HG02885 (cell line): ENCODE measurements around the gene PROB1.
"Not testable (repeated sequence)": the region's sequence is repeated elsewhere in the genome, so short reads cannot be mapped to it uniquely, and the experiment has no call there.

Experiments used
- ATAC-seq: cut with Tn5 transposase; IDR thresholded peaks from one replicate; pipeline ENCODE4 v1.9.1; 2021; ENCODE audit warnings: mild to moderate bottlenecking; ENCODE audit not compliant: unreplicated experiment, poor library complexity

Gene PROB1

DNA sequence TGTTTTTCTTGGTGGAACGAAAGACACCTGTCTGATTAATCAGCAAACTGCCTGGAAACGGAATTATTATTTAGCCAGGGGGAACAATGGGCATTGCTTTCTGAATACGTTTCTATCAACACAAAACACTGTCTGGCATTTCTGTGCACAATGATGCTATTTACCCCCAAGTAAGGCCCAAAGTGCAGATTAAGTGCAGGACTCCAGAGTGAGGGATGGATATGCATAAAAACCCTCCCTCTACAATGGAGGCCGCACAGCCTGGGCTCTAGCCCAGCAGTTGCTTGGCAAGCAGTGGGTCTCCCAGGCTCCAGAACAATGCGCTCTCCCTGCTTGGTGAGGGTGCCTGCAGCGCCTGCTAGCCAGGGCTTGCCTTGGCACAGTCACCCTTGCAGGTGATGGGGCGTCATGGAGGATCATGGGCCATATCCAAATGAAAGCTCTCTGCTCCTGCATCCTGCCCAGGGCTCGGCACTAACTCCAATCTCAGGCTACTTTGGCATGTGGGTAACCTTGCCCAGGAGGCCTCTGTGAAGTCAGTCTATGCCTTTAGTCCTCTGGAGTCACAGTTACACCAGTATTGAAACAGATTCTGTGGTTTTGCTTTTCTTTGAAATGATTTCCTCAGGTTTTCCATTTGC is 20.4 kb upstream of the PROB1 start:
- ATAC-seq: no peak

DNA sequence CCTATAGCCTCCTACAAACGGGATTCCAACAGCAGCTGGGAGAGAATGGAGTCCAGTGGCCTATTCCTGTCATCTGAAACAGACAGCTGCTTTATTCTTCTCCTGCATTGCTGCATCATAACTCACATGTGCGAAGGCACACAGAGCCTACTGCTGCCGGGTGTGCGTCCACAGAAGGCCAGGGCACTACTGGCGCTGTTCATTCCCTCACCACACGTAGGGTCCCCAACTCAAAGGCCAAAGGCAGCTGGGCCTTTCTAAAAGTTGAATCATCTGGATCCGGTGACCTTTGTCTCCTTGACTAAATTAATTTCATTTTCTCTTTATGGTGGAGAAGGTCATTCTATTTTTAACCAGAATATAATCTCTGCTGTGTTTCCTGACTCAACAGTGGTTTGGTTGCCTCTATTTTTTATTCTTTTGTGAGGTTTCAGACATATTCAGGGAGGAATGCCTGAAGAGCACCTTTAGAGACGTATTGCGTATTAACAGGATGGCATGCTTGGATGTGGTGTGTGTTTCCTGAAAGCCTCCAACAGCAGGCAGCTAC is 19.8 kb upstream of the PROB1 start:
- no peak for ATAC-seq

- peak; percentile 46 for ATAC-seq
Observed at GRCh38 chr5:139413963-139414362, 19.1 kb upstream of the PROB1 start.

DNA sequence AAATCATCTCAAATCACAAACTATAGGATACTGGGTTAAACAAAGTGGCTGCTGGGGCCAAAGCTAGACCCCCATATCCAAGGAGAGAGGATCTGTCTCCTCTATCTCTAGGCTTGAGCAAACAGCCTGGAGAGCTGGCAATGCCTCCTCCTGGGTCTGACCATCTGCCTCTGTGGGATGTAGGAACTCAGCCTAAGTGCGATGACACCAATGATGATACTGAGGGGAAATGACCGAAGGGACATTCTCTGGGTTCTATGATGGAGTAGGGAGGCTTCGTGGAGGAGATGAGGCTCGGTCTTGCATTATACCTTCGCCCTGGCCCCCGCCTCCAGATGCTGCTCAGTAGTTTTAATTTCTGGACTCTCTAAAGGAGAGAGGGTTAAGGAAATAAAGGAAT is 18.2 kb upstream of the PROB1 start:
- ATAC-seq: no peak

- ATAC-seq: no peak
Observed at GRCh38 chr5:139410993-139411828, 16.3 kb upstream of the PROB1 start.

DNA sequence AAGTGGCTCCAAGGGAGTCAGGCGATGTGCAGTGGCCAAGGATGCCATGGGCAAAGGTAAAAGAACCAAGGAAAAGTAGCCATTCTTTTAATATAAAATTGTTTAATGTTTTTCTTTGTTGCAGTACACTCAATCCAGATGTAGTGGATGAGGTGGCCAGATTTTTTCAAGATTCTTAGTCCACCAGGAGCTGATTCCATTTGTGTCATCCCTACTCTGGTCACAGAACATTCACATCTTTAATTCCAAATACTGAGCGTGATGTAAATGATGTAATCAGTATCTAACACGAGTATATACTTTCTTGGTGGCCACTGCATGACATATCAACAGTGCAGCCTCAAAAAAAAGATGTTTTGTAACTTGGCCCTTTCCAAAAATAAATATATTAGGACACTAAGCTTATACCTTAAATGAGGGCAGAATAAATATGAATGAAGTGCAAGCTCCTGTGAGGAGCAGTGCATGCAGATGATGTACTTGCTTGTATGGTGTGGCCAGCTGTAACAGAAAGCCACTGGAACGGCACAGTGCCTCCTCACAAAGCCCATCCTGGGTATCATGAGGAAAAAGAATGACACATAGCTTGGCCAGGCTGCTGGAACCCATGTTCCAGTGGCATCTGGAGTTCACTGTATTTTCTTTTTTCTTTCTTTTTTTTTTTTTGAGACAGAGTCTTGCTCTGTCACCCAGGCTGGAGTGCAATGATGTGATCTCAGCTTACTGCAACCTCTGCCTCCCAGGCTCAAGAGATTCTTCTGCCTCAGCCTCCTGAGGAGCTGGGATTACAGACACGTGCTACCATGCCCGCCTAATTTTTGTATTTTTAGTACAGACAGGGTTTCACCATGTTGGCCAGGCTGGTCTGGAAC is 15.5 kb upstream of the PROB1 start:
- ATAC-seq: no peak

- not testable (repeated sequence) for ATAC-seq
Observed at GRCh38 chr5:139409116-139409515, 14.2 kb upstream of the PROB1 start.

GRCh38 chr5:139408191-139408590 is 13.3 kb upstream of the PROB1 start:
- no peak for ATAC-seq

GRCh38 chr5:139407517-139407916 is 12.6 kb upstream of the PROB1 start:
- ATAC-seq: no peak

- no peak for ATAC-seq
Observed at GRCh38 chr5:139406963-139407362, 12.1 kb upstream of the PROB1 start.

DNA sequence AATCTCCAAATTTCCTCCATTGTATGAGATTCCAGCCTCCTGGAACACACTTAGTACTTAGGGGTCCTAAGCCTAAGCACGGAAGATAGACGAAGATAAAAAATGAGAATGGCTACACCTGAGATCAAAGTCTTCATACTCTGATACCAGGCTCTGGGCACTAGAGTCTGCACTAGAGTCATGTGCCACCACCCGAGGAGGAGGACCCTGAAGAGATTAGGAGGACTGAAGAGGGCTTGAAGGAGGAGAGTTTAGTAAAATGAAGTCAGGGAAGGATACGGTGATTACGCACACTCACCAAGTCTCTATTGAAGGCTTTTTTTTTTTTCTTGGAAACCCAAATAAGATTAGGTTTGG is 9.6 kb upstream of the PROB1 start:
- ATAC-seq: no peak

DNA sequence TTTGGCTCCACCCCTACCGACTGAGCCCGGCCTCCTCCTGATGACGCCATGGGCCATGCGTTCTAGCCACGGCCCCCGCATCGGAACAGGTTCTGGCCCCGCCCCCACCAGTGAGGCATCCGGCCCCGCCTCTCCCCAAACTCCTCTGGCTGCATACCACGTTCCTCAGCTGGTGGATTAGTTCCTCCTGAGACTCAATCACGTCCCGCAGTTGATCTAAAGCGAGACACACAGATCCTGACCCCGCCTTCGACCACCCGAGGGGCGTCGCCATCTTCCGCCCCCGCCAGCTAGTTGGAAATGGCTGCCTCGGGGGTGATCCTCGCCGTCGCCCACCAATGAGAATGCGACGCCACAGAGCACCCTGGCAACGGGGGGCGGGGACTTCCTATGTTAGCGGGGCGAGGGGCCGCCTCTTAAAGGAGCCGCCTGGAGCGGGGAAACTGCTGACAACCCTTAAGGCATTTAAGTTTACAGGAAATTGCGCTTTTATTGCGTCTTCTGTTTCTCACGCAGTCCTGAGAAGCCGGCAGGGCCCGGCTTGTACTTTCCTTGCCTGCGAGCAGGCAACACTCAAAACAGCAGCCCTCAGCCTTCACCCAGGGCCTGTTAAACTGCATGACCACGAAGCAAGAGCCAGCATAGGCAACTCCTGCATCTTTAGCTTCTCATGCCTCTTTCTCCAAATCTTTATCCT is 9.0 kb upstream of the PROB1 start, which contains the start of gene SPATA24:
Gene SPATA24, minus strand, starts transcription at position 303 of the 697 bp plus-strand sequence. Its CDS starts 29 bp downstream, at position 274.
- ATAC-seq: peak; percentile 80

DNA sequence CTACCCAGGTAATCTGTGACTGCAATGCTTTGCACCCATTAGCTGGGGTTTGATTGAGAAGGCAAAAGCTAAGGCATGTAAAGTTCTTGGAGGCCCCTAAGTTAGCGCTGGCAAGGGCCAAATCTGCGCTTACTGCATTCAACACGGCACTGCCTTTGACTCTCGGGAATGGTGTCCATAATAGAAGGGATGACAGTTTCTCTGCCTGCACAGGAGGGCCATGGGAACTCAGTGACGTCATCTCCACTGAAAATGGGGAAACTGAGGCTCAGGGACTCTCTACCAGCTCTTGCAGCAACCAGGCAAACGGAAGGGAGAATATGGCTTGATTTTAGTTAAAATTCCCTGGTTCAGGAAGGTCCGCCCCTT is 8.5 kb upstream of the PROB1 start:
- ATAC-seq: no peak

GRCh38 chr5:139402561-139403158 is 7.8 kb upstream of the PROB1 start:
- no peak for ATAC-seq

DNA sequence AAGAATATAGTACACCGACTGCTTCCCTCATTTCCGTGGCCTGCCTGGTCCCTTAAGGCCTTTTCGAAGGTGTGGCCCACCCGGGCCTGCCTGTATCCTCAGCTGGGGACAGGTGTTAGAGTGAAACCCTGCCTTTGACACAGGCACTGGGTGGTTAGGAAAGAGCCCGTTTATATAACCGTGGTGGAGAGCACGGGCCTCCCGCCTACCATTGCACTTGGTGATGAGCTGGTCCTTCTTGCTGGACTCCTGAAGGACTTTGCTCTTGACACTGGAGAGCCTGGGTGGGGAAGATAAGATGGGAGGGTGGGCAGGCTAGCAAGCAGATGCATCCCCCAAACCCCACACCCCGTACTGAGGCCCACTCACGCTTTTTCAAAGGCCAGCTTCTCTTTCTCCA is 6.6 kb upstream of the PROB1 start:
- ATAC-seq: no peak

- peak; percentile 29 for ATAC-seq
Observed at GRCh38 chr5:139399501-139400121, 4.7 kb upstream of the PROB1 start.

- no peak for ATAC-seq
Observed at GRCh38 chr5:139397921-139398320, 3.0 kb upstream of the PROB1 start.

DNA sequence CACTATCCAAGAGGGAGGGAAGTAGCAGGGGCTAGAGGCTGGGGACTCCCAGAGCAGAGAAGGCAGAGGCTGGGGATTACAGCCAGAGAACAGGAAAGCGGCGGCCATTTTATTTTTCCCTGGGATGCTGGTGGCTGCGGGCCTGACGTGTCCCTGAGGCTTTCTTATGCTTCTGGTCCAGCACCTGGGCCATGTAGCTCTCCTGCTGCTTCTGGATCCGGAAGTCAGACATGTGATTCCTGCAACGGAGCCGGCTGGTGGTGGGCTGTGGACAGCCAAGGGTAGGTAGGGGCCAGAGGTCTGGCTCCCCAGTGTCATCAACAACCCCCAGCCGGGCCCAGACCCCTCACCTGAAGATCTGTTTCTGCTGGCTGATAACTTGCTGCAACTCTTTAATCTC is 1.8 kb upstream of the PROB1 start:
- no peak for ATAC-seq
